MM.1S (cell line): ENCODE measurements around the gene CTNNA2.

Experiments
- EZH2 ChIP-seq: fragments of 300-600 bp; sonication (generic); optimal IDR thresholded peaks from 2 replicates; pipeline ENCODE3; 2017; ENCODE audit warnings: low read depth, mild to moderate bottlenecking, antibody characterized with exemption, low read length, mixed read lengths
- EZH2phosphoT487 ChIP-seq: fragments of 300-600 bp; sonication (generic); IDR thresholded peaks from 2 replicates; pipeline ENCODE4 v1.6.1; 2018; ENCODE audit warnings: antibody characterized with exemption, low read length
- TF ChIP-seq, protein P1 (sequence below): fragments of 300-600 bp; sonication (generic); IDR thresholded peaks from 2 replicates; pipeline ENCODE4 v1.5.1; 2016; ENCODE audit warnings: antibody characterized with exemption, low read length, mixed read lengths

DNA sequence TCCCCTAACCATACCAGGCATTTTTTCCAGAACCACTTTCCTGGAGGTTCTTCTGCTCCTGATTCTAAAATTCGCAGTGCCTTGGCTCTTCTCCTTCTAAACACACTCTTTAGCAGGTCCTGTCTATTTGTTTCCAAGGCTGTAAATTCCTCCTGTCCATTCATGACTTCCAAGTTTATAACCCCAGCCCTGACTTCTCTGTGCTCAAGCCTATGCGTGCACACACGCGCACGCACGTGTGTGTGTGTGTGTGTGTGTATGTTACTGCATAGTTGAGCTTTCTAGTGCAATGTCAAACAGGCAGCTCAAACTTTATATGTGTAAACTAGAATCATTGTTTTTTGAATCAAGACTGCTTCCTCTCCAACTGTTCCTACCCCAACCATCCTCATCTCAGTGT is 454.0 kb downstream of the CTNNA2 start:
- TF ChIP-seq, protein P1, sequence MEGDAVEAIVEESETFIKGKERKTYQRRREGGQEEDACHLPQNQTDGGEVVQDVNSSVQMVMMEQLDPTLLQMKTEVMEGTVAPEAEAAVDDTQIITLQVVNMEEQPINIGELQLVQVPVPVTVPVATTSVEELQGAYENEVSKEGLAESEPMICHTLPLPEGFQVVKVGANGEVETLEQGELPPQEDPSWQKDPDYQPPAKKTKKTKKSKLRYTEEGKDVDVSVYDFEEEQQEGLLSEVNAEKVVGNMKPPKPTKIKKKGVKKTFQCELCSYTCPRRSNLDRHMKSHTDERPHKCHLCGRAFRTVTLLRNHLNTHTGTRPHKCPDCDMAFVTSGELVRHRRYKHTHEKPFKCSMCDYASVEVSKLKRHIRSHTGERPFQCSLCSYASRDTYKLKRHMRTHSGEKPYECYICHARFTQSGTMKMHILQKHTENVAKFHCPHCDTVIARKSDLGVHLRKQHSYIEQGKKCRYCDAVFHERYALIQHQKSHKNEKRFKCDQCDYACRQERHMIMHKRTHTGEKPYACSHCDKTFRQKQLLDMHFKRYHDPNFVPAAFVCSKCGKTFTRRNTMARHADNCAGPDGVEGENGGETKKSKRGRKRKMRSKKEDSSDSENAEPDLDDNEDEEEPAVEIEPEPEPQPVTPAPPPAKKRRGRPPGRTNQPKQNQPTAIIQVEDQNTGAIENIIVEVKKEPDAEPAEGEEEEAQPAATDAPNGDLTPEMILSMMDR: no peak
- TF ChIP-seq EZH2phosphoT487 (no peak), EZH2 (no peak)
